Gastrocnemius medialis (tissue), 4 donors: ENCODE results near the gene DMRTC1.
"Not testable (repeated sequence)": the region's sequence is repeated elsewhere in the genome, so short reads cannot be mapped to it uniquely, and the experiment has no call there.

Experiments
- POLR2A ChIP-seq, 2 donors: fragments of 450-650 bp; IDR thresholded peaks; one replicate each; pipeline ENCODE4 v1.6.1; 2017; ENCODE audit warnings: antibody characterized with exemption in 2 of 2, mild to moderate bottlenecking in 2 of 2, moderate library complexity in 2 of 2
- TF ChIP-seq, protein P1 (sequence below), 5 experiments: fragments of 450-650 bp in 3 of 5; fragments of 200-600 bp in 2 of 5; sonication (generic) in 2 of 5; IDR thresholded peaks in 4 of 5; conservative IDR thresholded peaks in 1 of 5; 1 replicate in 4 of 5; 2 replicates in 1 of 5; pipeline ENCODE4 v1.5.1; 2016 to 2019; ENCODE audit warnings: antibody characterized with exemption in 5 of 5, mild to moderate bottlenecking in 3 of 5, moderate library complexity in 3 of 5

DNA sequence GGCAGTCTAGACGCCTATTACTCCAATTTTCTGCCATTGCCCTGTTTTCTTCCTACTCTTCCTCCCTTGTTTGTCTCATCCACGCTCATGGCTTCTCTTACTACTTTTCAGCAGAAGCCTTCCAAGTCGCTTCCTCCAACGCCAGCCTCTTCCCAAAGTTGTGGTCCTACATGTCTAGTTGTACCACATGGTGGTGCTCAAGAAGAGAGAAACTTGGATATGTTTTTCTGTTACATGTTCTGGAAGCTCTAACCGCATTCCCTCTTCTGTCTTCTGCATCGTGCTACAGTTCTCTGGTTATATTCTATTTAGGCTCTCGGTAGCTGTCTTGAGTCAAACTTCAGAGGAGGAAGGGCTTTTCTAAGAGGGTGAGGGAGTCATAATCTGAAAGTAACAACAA, 31.2 kb upstream of the DMRTC1 start:
- TF ChIP-seq POLR2A (IDR thresholded peaks at IDR 0.05) = not testable (repeated sequence)
- TF ChIP-seq, protein P1, sequence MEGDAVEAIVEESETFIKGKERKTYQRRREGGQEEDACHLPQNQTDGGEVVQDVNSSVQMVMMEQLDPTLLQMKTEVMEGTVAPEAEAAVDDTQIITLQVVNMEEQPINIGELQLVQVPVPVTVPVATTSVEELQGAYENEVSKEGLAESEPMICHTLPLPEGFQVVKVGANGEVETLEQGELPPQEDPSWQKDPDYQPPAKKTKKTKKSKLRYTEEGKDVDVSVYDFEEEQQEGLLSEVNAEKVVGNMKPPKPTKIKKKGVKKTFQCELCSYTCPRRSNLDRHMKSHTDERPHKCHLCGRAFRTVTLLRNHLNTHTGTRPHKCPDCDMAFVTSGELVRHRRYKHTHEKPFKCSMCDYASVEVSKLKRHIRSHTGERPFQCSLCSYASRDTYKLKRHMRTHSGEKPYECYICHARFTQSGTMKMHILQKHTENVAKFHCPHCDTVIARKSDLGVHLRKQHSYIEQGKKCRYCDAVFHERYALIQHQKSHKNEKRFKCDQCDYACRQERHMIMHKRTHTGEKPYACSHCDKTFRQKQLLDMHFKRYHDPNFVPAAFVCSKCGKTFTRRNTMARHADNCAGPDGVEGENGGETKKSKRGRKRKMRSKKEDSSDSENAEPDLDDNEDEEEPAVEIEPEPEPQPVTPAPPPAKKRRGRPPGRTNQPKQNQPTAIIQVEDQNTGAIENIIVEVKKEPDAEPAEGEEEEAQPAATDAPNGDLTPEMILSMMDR (IDR thresholded peaks at IDR 0.05 in 4 of 5, conservative IDR thresholded peaks at IDR 0.05 in 1 of 5) = not testable (repeated sequence)
